Measurements from ENCODE around the gene SLC5A10.

Gene SLC5A10

DNA sequence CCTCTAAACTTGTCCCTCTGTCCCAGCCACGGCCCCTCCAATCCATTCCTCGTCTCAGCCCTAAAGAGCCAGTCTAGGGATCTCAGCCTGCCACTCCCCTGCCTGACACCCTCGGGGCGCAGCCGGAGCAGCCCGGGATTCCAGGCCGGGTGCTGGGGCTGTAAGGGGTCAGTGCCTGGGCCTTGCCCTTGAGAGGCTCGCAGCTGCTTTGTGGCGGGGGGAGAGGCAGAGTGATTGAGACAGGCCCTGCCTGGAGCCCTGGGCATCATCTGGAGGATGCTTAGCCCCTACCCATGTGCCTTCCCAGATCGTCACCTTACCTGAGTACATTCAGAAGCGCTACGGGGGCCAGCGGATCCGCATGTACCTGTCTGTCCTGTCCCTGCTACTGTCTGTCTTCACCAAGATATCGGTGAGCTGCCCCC is 8.3 kb downstream of the SLC5A10 start:
- Histone ChIP-seq H3K4me1 (ENCODE audit: control insufficient read depth, insufficient read depth, low read length) (peaks cover 4% of the 10 kb centered on the region), H3K9me3 (ENCODE audit: control insufficient read depth, insufficient read depth, low read length) (no peaks in the 10 kb centered on the region), H3K9ac (ENCODE audit: low read depth, low read length) (no peak overlapping the region)

DNA sequence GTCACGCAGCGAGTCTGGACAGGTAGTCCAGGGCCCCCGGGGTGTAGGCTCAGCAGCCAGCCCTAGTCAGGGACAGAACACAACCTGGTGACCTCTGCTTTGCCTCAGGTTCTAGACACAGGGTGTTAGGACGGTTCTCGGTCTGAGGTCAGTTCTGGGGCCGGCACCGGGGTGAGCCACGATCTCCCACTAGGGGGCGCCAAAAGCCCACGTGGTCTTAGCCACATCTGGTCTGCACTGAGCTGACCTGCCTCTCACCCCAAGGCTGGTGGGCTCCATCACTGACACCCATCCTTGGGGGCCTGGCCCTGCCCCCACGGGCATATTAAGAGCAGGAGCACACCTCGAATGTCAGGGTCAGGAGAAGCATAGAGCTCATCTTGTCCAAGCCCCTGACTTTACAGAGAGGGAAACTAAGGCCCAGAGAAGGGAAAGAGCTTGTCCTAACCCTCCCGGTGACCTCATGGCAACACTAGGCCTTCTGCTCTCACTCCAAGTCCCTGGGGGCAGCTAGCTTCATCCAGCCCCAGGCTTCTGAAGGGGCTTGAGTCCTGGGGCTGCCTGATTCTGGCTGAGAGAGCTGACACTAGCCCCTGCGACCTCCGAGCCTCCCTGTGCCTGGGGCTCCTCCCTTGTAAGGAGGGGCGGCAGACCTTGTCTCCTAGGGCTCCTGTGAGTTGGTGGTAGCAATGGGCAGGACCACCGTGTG is 9.0 kb downstream of the SLC5A10 start:
- Histone ChIP-seq H3K27me3 (ENCODE audit: control insufficient read depth, insufficient read depth, low read length) (no peaks in the 10 kb centered on the region), H3K36me3 (ENCODE audit: control insufficient read depth, insufficient read depth, low read length) (no peaks in the 10 kb centered on the region), H3K9ac (ENCODE audit: low read depth, low read length) (no peak overlapping the region), H3K9me3 (ENCODE audit: control insufficient read depth, insufficient read depth, low read length) (no peaks in the 10 kb centered on the region), H3K4me1 (ENCODE audit: control insufficient read depth, insufficient read depth, low read length) (peaks cover 4% of the 10 kb centered on the region), H3K4me3 (ENCODE audit: low read depth, low read length) (no peak overlapping the region)

More for the DNA sequence above, 8.3 kb downstream of the SLC5A10 start:
- no peaks in the 10 kb centered on the region for H3K36me3 ChIP-seq (ENCODE audit: control insufficient read depth, insufficient read depth, low read length)
- no peak overlapping the region for H3K4me3 ChIP-seq (ENCODE audit: low read depth, low read length)
- H3K27me3 ChIP-seq (ENCODE audit: control insufficient read depth, insufficient read depth, low read length) = no peaks in the 10 kb centered on the region

DNA sequence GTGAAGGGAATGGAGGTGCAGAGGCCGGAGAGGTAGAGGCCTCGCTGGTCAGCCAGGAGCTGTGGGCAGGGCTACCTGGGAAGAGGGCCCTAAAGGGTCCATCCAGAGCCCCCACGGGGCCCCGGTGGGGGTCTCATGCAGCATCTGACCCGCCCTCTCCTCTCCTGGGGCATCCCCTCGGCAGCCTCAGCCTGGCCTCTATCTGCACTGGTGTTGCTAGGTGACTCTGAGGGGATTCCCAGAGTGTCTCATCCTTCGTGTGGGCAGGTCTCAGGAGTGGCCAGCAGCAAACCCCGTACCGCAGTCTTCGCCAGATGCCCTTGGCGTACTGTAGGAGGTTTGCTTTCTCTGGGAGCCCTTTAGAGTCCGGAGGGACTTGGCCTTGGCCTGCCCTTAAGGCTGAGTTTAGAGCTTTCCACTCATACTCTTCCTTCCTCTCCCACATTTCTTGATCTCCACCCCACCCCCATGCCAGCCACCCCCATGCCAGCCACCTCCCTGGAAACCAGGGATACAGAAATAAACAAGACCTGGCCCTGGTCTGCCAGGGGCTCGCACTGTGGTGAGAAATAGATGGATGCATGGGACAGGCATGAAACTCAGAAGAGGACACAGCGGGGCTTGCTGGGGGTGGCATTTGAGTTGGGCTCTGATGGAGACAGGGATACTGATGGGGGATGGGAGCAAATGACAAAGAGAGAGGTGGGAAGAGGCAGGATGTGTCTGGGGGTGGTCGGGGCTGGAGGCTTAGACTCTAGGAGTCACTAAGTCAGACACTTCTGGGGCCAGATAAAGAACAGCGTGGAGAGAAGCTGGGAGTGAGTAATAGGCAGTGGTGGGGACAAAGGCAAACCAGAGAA is 9.9 kb downstream of the SLC5A10 start:
- Histone ChIP-seq H3K9ac (ENCODE audit: low read depth, low read length) (no peak overlapping the region), H3K27me3 (ENCODE audit: control insufficient read depth, insufficient read depth, low read length) (no peaks in the 10 kb centered on the region), H3K4me1 (ENCODE audit: control insufficient read depth, insufficient read depth, low read length) (peaks cover 4% of the 10 kb centered on the region), H3K9me3 (ENCODE audit: control insufficient read depth, insufficient read depth, low read length) (no peaks in the 10 kb centered on the region), H3K36me3 (ENCODE audit: control insufficient read depth, insufficient read depth, low read length) (no peaks in the 10 kb centered on the region), H3K4me3 (ENCODE audit: low read depth, low read length) (no peak overlapping the region)

DNA sequence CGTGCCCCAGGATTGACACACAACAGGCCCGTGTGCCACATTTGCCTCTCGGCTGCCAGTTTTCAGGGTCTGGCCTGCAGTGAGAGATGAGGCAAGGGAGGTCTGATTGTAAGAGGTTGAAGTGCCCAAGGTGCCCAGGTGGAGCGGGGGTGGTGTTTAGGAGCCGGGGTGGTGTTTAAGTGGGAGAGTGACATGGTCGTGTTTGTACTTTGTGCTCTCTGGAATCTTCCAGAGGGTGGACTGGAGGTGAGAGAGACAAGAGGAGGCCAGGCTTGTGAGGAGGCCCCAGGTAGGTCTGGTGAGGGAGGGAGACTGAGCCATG is 10.5 kb downstream of the SLC5A10 start:
- no peak overlapping the region for H3K9ac ChIP-seq (ENCODE audit: low read depth, low read length)
- peaks cover 4% of the 10 kb centered on the region for H3K4me1 ChIP-seq (ENCODE audit: control insufficient read depth, insufficient read depth, low read length)
- H3K36me3 ChIP-seq (ENCODE audit: control insufficient read depth, insufficient read depth, low read length) = no peaks in the 10 kb centered on the region
- no peaks in the 10 kb centered on the region for H3K9me3 ChIP-seq (ENCODE audit: control insufficient read depth, insufficient read depth, low read length)
- H3K27me3 ChIP-seq (ENCODE audit: control insufficient read depth, insufficient read depth, low read length) = no peaks in the 10 kb centered on the region
- H3K4me3 ChIP-seq (ENCODE audit: low read depth, low read length) = no peak overlapping the region

DNA sequence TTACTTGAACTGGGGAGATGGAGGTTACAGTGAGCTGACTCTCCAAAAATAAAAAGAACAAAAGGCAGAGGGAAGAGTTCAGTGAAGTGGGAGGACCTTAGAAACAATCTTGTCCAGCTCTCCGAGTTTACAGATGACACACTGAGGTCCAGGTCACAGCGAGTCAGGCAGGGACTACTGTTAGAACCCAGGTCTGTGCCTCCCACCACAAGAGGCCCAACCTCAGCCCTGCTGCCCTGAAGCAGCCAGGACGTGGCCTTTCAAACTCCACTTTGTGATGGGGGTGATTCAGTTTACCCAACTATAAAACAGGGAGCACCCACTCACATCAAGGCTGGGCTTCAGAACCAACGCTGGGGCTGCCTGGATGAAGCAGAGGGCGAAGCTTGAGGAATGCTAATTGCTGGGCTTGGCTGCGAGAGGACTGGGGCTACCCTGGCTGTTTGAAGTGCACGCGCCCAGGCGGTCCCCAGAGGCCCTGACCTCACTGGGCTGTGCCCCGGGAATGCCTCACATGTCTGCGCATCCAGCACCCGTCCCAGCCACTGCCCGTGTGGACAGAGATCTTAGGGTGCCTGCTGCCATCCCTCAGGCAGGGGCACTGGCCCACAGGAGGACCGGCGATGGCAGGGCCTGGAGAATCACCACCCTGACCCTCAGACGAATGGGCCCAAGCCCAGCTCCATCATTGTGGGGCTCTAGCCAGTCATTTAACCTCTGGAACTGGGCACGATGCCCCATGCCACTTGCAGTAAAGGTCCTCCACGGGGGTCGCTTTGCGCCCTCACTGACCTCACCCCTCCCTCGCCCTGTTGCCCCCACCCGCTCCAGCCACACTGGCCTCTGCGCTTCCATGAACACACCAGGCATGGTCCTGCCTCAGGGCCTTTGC is 11.4 kb downstream of the SLC5A10 start:
- Histone ChIP-seq H3K4me1 (ENCODE audit: control insufficient read depth, insufficient read depth, low read length) (peaks cover 4% of the 10 kb centered on the region), H3K36me3 (ENCODE audit: control insufficient read depth, insufficient read depth, low read length) (no peaks in the 10 kb centered on the region), H3K27me3 (ENCODE audit: control insufficient read depth, insufficient read depth, low read length) (no peaks in the 10 kb centered on the region), H3K4me3 (ENCODE audit: low read depth, low read length) (no peak overlapping the region), H3K9ac (ENCODE audit: low read depth, low read length) (no peak overlapping the region), H3K9me3 (ENCODE audit: control insufficient read depth, insufficient read depth, low read length) (no peaks in the 10 kb centered on the region)

DNA sequence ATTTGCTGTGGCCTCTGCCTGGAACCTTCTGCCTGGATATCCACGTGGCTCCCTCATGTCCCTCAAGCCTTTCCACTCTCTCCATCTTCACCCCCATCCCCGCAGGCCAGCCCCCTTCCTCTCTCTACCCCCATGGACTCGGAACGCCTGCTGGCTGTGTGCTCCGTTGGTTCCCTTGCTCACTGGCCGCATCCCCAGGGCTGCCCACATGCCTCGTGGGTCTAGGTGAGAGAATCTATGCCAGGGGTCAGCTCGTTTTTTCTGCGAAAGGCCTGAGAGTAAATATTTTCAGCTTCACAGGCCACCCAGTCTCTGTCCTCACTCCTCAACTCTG is 12.0 kb downstream of the SLC5A10 start:
- Histone ChIP-seq H3K4me1 (ENCODE audit: control insufficient read depth, insufficient read depth, low read length) (peaks cover 4% of the 10 kb centered on the region), H3K9ac (ENCODE audit: low read depth, low read length) (no peak overlapping the region), H3K9me3 (ENCODE audit: control insufficient read depth, insufficient read depth, low read length) (no peaks in the 10 kb centered on the region), H3K27me3 (ENCODE audit: control insufficient read depth, insufficient read depth, low read length) (no peaks in the 10 kb centered on the region), H3K4me3 (ENCODE audit: low read depth, low read length) (no peak overlapping the region), H3K36me3 (ENCODE audit: control insufficient read depth, insufficient read depth, low read length) (no peaks in the 10 kb centered on the region)

DNA sequence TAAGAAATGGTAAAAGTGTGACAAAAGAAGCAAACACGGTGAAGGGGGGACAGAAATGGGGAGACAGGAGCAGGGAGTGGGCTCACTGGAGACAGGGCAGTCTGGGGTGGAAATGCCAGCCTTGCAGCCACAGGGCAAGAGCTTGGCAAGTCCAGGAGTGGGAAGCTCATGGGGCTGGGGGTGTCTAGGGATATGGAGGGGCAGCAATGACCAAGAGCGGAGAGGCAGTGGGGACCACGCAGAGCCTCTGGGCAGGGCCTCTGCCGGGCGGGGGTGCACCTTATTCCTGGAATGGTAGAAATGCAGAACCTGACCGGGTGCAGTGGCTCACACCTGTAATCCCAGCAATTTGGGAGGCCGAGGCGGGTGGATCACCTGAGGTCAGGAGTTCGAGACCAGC is 12.6 kb downstream of the SLC5A10 start:
- Histone ChIP-seq H3K9ac (ENCODE audit: low read depth, low read length) (peak overlapping the region; percentile 47), H3K4me1 (ENCODE audit: control insufficient read depth, insufficient read depth, low read length) (peaks cover 4% of the 10 kb centered on the region), H3K9me3 (ENCODE audit: control insufficient read depth, insufficient read depth, low read length) (no peaks in the 10 kb centered on the region), H3K27me3 (ENCODE audit: control insufficient read depth, insufficient read depth, low read length) (no peaks in the 10 kb centered on the region), H3K36me3 (ENCODE audit: control insufficient read depth, insufficient read depth, low read length) (no peaks in the 10 kb centered on the region), H3K4me3 (ENCODE audit: low read depth, low read length) (no peak overlapping the region)

DNA sequence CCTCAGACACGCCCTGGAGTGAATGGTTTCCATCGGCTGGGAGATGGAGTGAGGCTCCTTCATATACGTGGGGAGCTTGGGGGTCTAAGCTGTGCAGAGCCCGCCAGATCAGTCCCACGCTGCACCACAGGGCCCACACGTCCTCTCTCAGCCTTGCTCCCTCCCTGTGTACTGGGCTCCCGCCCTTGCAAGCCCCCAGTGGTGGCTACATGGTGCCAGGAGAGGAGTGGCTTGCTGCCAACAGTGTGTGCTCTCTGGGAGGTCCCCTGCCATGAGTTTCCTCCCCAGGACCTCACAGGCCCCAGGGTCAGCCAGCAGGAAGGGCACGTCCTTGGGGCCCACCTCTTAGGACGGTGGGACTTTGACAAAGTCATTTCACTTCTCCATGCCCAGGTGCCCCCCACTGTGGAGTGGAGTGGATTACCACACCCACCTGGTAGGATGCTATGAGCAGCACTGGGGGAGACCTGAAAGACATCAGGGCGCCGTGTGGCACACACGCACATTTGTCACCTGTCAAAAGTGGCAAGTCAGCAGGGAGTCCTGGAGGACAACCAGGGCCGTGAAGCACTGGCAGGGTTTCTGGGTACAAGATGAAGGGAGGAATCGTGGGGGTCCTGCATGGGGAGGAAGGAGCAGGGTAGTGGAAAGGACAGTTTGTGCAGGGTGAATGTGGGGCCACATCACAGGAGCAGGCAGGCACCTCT is 13.7 kb downstream of the SLC5A10 start:
- Histone ChIP-seq H3K27me3 (ENCODE audit: control insufficient read depth, insufficient read depth, low read length) (no peaks in the 10 kb centered on the region), H3K9ac (ENCODE audit: low read depth, low read length) (no peak overlapping the region)

DNA sequence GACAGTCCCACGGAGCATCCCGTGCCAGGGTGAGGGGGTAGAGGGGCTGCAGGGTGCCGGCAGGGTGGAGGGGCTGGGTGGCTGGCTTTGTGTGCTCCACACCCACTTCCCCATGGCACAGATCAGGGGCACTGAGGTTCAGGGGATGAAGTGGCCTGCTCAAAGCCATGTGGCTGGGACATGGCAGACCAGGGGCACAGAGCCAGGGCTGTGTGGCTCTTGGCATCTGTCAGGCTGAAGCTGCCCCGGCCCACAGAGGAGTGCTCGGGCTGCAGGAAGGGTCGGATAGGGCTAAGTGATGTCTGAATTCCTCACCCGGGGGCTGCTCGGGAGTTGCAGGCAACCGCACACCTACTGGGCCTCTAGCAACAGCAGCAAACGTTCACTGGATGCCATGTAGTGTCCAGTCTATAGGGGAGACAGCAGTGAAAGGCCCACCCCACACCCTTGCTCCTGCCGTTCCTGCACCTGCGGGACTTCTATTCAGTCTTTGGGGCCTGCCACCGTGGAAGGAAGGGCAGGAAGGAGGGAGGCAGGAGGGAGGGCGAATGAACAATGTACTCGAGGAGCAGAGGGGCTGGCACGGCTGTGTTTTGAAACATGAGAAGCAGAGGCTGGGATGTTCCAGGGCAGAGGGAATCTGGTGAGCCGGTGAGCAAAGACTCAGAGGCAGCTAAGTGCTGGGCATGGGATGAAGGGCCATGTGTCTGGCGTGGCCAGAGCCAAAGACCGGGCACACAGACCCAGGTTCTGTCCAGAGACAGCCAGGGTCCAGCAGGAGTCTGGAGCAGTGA is 15.1 kb downstream of the SLC5A10 start:
- Histone ChIP-seq H3K4me1 (ENCODE audit: control insufficient read depth, insufficient read depth, low read length) (peaks cover 4% of the 10 kb centered on the region), H3K27me3 (ENCODE audit: control insufficient read depth, insufficient read depth, low read length) (no peaks in the 10 kb centered on the region), H3K9ac (ENCODE audit: low read depth, low read length) (no peak overlapping the region), H3K4me3 (ENCODE audit: low read depth, low read length) (no peak overlapping the region), H3K36me3 (ENCODE audit: control insufficient read depth, insufficient read depth, low read length) (peaks cover 20% of the 10 kb centered on the region), H3K9me3 (ENCODE audit: control insufficient read depth, insufficient read depth, low read length) (no peaks in the 10 kb centered on the region)

More for the DNA sequence above, 13.7 kb downstream of the SLC5A10 start:
- peaks cover 4% of the 10 kb centered on the region for H3K4me1 ChIP-seq (ENCODE audit: control insufficient read depth, insufficient read depth, low read length)
- H3K9me3 ChIP-seq (ENCODE audit: control insufficient read depth, insufficient read depth, low read length) = no peaks in the 10 kb centered on the region
- peaks cover 8% of the 10 kb centered on the region for H3K36me3 ChIP-seq (ENCODE audit: control insufficient read depth, insufficient read depth, low read length)
- H3K4me3 ChIP-seq (ENCODE audit: low read depth, low read length) = no peak overlapping the region

DNA sequence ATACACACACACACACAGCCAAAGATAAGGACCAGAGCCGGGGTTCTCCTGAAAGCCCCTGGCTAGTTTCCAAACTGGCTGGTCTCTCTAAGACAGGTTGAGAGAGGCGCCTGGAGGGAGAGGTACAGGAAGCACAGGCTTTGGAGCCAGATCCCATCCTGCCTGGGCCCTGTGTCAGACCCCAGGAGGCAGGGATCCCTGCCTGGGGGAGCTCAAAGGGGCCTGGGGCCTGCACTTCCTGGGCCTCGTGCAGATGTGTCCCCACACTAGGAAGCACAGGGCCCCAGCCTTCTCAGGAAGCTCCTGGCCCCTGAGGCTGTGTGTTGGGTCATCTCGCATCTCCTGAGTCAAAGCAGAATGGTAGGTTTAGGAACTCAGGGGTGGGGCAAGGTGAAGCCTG is 16.0 kb downstream of the SLC5A10 start:
- no peak overlapping the region for H3K4me3 ChIP-seq (ENCODE audit: low read depth, low read length)
- no peaks in the 10 kb centered on the region for H3K27me3 ChIP-seq (ENCODE audit: control insufficient read depth, insufficient read depth, low read length)
- H3K9me3 ChIP-seq (ENCODE audit: control insufficient read depth, insufficient read depth, low read length) = no peaks in the 10 kb centered on the region
- peak overlapping the region; percentile 65 for H3K9ac ChIP-seq (ENCODE audit: low read depth, low read length)
- H3K36me3 ChIP-seq (ENCODE audit: control insufficient read depth, insufficient read depth, low read length) = peaks cover 23% of the 10 kb centered on the region
- H3K4me1 ChIP-seq (ENCODE audit: control insufficient read depth, insufficient read depth, low read length) = no peaks in the 10 kb centered on the region

Data from iPS-15b (cell line).